Astrocyte (in vitro differentiated cells and primary cell): ENCODE results near the gene UQCR11. TPM values are rescaled to one million over a fixed set of nuclear protein-coding genes. Genes with fewer than 3 reads are reported as not detected.

Source experiments
- DNase-seq: peaks from one replicate; pipeline ENCODE4 v3.0.0-alpha.2; 2010; ENCODE audit warnings: low read depth
- FAIRE-seq: peaks from 2 replicates; lab custom pipeline; 2011; peaks lifted over from hg19 to GRCh38; lab: Jason Lieb, UNC
- H2AFZ ChIP-seq: 2 replicates; pipeline ENCODE4 v1.6.0; 2012; ENCODE audit warnings: low read depth, low read length, inconsistent platforms
- H3K27ac ChIP-seq: 2 replicates; pipeline ENCODE4 v1.5.1; 2011; ENCODE audit warnings: low read depth, low read length, inconsistent platforms
- H3K27me3 ChIP-seq: 2 replicates; pipeline ENCODE4 v1.6.0; 2011; ENCODE audit warnings: low read length, inconsistent platforms; ENCODE audit not compliant: insufficient read depth
- H3K36me3 ChIP-seq: 2 replicates; pipeline ENCODE4 v1.5.1; 2011; ENCODE audit warnings: low read length, inconsistent platforms; ENCODE audit not compliant: insufficient read depth
- H3K4me1 ChIP-seq: 2 replicates; pipeline ENCODE4 v1.5.1; 2011; ENCODE audit warnings: low read length, inconsistent platforms; ENCODE audit not compliant: insufficient read depth
- H3K4me2 ChIP-seq: 2 replicates; pipeline ENCODE4 v1.6.0; 2012; ENCODE audit warnings: low read length, inconsistent platforms
- H3K4me3 ChIP-seq: 2 replicates; pipeline ENCODE4 v1.5.1; 2011; ENCODE audit warnings: low read depth, mild to moderate bottlenecking, low read length, inconsistent platforms; ENCODE audit not compliant: insufficient read depth
- H3K79me2 ChIP-seq: 2 replicates; pipeline ENCODE4 v1.6.0; 2012; ENCODE audit warnings: mild to moderate bottlenecking, low read length, inconsistent platforms; ENCODE audit not compliant: insufficient read depth
- H3K9ac ChIP-seq: 2 replicates; pipeline ENCODE4 v1.6.0; 2012; ENCODE audit warnings: mild to moderate bottlenecking, low read length, inconsistent platforms
- H3K9me3 ChIP-seq: 2 replicates; pipeline ENCODE4 v1.5.1; 2012; ENCODE audit warnings: low read depth, mild to moderate bottlenecking, low read length, inconsistent platforms; ENCODE audit not compliant: insufficient read depth
- H4K20me1 ChIP-seq: 2 replicates; pipeline ENCODE4 v1.6.0; 2012; ENCODE audit warnings: low read length, inconsistent platforms; ENCODE audit not compliant: insufficient read depth
- H3K27ac Mint-ChIP-seq: one replicate; pipeline ENCODE4 v1.8.0; 2021; ENCODE audit warnings: mild to moderate bottlenecking, mixed read lengths; ENCODE audit not compliant: unreplicated experiment
- H3K27me3 Mint-ChIP-seq: one replicate; pipeline ENCODE4 v1.8.0; 2021; ENCODE audit warnings: low read depth, mixed read lengths; ENCODE audit not compliant: unreplicated experiment
- H3K36me3 Mint-ChIP-seq: one replicate; pipeline ENCODE4 v1.8.0; 2021; ENCODE audit warnings: low read depth, mixed read lengths; ENCODE audit not compliant: unreplicated experiment
- H3K4me1 Mint-ChIP-seq: one replicate; pipeline ENCODE4 v1.8.0; 2021; ENCODE audit warnings: low read depth, mixed read lengths; ENCODE audit not compliant: unreplicated experiment
- H3K4me3 Mint-ChIP-seq: one replicate; pipeline ENCODE4 v1.8.0; 2021; ENCODE audit warnings: mild to moderate bottlenecking, moderate library complexity, mixed read lengths; ENCODE audit not compliant: unreplicated experiment
- H3K9me3 Mint-ChIP-seq: one replicate; pipeline ENCODE4 v1.8.0; 2021; ENCODE audit warnings: mild to moderate bottlenecking, mixed read lengths; ENCODE audit not compliant: unreplicated experiment
- EZH2 ChIP-seq: IDR thresholded peaks from 2 replicates; pipeline ENCODE4 v1.6.1; 2012; ENCODE audit warnings: mild to moderate bottlenecking, low read length, inconsistent platforms; ENCODE audit not compliant: insufficient read depth
- total RNA-seq: library from RNA; stranded (reverse); gene quantifications from 2 replicates; pipeline ENCODE4 v1.2.1, GENCODE V29; 2021
- TF ChIP-seq, protein P1 (sequence below): IDR thresholded peaks from 2 replicates; pipeline ENCODE4 v1.5.1; 2011; ENCODE audit warnings: low read depth, mild to moderate bottlenecking, inconsistent platforms, low read length, moderate library complexity; ENCODE audit not compliant: insufficient read depth

UQCR11 gene
- total RNA-seq, 1 donor from 2014 or later: 255 TPM

DNA sequence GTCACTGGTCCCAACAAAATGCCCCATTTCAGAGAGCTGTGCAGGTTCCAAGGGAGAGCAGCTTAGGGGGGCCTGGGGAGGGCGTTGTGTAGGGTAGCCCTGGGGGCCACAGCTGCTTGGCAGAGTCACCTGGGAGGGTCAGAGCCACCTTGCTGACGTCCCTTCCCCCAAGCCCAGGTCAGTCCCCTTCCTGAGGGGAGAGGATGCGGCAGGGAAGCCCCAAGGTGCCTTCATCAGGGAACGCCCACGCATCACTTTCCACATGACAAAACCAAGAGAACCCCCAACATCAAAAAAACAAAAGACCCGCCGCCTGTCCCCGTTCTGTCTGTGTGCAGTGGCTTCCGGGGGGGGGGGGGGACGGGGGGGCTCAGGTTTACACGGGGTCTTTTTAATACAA, 5.3 kb upstream of the UQCR11 start:
- H3K4me1 ChIP-seq: peaks cover 4% of the 10 kb centered on the region
- H3K79me2 ChIP-seq: no peaks in the 10 kb centered on the region
- no peak overlapping the region for H2AFZ ChIP-seq
- Mint-ChIP-seq H3K4me3 (no peak overlapping the region), H3K4me1 (peaks cover 2% of the 10 kb centered on the region), H3K27me3 (no peaks in the 10 kb centered on the region), H3K27ac (no peak overlapping the region), H3K36me3 (peaks cover 3% of the 10 kb centered on the region), H3K9me3 (no peaks in the 10 kb centered on the region)
- H4K20me1 ChIP-seq: peaks cover 20% of the 10 kb centered on the region
- H3K36me3 ChIP-seq: peaks cover 4% of the 10 kb centered on the region
- no peak for DNase-seq
- TF ChIP-seq, protein P1, sequence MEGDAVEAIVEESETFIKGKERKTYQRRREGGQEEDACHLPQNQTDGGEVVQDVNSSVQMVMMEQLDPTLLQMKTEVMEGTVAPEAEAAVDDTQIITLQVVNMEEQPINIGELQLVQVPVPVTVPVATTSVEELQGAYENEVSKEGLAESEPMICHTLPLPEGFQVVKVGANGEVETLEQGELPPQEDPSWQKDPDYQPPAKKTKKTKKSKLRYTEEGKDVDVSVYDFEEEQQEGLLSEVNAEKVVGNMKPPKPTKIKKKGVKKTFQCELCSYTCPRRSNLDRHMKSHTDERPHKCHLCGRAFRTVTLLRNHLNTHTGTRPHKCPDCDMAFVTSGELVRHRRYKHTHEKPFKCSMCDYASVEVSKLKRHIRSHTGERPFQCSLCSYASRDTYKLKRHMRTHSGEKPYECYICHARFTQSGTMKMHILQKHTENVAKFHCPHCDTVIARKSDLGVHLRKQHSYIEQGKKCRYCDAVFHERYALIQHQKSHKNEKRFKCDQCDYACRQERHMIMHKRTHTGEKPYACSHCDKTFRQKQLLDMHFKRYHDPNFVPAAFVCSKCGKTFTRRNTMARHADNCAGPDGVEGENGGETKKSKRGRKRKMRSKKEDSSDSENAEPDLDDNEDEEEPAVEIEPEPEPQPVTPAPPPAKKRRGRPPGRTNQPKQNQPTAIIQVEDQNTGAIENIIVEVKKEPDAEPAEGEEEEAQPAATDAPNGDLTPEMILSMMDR: no peak
- no peak for TF ChIP-seq EZH2
- no peak overlapping the region for H3K9ac ChIP-seq
- no peaks in the 10 kb centered on the region for H3K27me3 ChIP-seq
- FAIRE-seq: no peak
- no peak overlapping the region for H3K27ac ChIP-seq
- no peak overlapping the region for H3K4me3 ChIP-seq
- no peaks in the 10 kb centered on the region for H3K9me3 ChIP-seq
- no peak overlapping the region for H3K4me2 ChIP-seq

DNA sequence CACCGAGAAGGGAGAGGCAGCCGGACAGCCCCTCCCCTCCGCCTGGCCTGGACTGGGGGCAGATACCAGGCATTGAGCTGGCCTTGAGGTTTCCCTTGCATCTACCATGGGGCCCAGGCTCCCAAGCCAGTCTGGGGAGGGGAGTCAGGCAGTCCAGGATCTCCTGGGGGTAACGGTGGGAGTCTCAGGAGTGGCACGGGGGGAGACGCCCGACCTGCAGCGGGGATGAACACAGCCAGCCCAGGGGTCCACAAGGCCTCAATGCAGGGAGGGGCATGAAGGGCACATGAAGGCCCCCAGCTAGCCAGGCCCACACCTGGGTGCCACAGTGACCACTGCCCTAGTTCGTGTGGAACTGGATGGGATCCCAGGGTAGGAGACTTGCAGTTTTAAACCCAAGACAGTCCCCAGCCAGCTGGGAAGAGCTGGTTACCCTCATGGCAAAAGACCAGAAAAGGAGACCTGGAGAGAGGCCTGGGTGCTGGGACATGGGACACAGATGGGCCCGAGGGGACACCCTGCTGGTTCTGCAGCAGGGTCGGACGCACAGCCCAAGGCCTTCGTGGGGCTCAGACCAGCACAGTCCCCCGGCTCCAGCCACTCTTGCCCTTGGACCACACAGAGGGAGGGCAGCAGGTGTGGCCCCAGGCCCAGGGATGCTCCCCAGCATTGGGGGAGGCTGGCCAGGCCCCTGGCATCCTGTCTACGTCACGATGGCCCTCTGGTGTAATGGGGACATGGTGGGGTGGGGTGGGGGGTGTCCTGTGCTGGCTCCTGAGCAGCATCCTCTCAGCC, 4.6 kb upstream of the UQCR11 start:
- no peaks in the 10 kb centered on the region for H3K9me3 Mint-ChIP-seq
- no peak for TF ChIP-seq EZH2
- TF ChIP-seq, protein P1: no peak
- H2AFZ ChIP-seq: no peak overlapping the region
- H3K4me2 ChIP-seq: no peak overlapping the region
- H3K36me3 Mint-ChIP-seq: peaks cover 2% of the 10 kb centered on the region
- peaks cover 4% of the 10 kb centered on the region for H3K36me3 ChIP-seq
- H3K27ac ChIP-seq: no peak overlapping the region
- no peak overlapping the region for H3K27ac Mint-ChIP-seq
- no peak for DNase-seq
- H3K4me3 Mint-ChIP-seq: no peak overlapping the region
- peaks cover 4% of the 10 kb centered on the region for H3K79me2 ChIP-seq
- H3K4me1 Mint-ChIP-seq: peaks cover 2% of the 10 kb centered on the region
- H3K9me3 ChIP-seq: no peaks in the 10 kb centered on the region
- H3K27me3 ChIP-seq: no peaks in the 10 kb centered on the region
- H3K4me3 ChIP-seq: no peak overlapping the region
- H4K20me1 ChIP-seq: peaks cover 20% of the 10 kb centered on the region
- H3K27me3 Mint-ChIP-seq: no peaks in the 10 kb centered on the region
- H3K4me1 ChIP-seq: peaks cover 4% of the 10 kb centered on the region
- no peak overlapping the region for H3K9ac ChIP-seq
- no peak for FAIRE-seq

DNA sequence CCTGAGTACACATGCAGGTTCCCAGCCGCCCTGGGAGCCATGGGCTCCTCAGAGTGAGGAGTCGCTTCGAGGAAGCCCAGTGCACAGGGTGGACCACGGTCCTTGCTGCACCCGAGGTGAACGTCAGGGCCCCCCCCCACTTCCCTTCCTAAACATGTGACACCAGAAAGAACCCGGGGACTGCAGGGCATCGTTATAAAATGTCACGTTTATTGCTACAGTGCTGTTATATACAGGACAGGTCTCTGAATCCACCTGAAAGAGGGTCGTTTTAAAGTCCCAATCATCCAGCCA, 3.8 kb upstream of the UQCR11 start:
- H3K9me3 ChIP-seq: no peaks in the 10 kb centered on the region
- peaks cover 4% of the 10 kb centered on the region for H3K36me3 ChIP-seq
- no peak overlapping the region for H3K4me3 Mint-ChIP-seq
- no peak overlapping the region for H3K9ac ChIP-seq
- peaks cover 2% of the 10 kb centered on the region for H3K36me3 Mint-ChIP-seq
- no peaks in the 10 kb centered on the region for H3K27me3 Mint-ChIP-seq
- no peak for FAIRE-seq
- H3K4me3 ChIP-seq: no peak overlapping the region
- no peaks in the 10 kb centered on the region for H3K9me3 Mint-ChIP-seq
- no peak overlapping the region for H3K27ac ChIP-seq
- no peaks in the 10 kb centered on the region for H3K27me3 ChIP-seq
- no peak overlapping the region for H2AFZ ChIP-seq
- TF ChIP-seq EZH2: no peak
- TF ChIP-seq, protein P1: no peak
- H3K4me2 ChIP-seq: no peak overlapping the region
- peaks cover 9% of the 10 kb centered on the region for H3K4me1 ChIP-seq
- peaks cover 12% of the 10 kb centered on the region for H3K79me2 ChIP-seq
- no peak overlapping the region for H3K27ac Mint-ChIP-seq
- peaks cover 2% of the 10 kb centered on the region for H3K4me1 Mint-ChIP-seq
- no peak for DNase-seq
- peaks cover 15% of the 10 kb centered on the region for H4K20me1 ChIP-seq
